NOMO-1 treated with DMSO at 0.1 percent for 48 hours (cell line): ENCODE data around the gene ABHD4.

Source experiments
- DNase-seq: peaks from one replicate; lab custom pipeline; 2025; ENCODE audit not compliant: unreplicated experiment; lab: John Stamatoyannopoulos, UW

The ABHD4 gene

GRCh38 chr14:22657861-22658260, 59.8 kb downstream of the ABHD4 start:
- DNase-seq = no peak

DNA sequence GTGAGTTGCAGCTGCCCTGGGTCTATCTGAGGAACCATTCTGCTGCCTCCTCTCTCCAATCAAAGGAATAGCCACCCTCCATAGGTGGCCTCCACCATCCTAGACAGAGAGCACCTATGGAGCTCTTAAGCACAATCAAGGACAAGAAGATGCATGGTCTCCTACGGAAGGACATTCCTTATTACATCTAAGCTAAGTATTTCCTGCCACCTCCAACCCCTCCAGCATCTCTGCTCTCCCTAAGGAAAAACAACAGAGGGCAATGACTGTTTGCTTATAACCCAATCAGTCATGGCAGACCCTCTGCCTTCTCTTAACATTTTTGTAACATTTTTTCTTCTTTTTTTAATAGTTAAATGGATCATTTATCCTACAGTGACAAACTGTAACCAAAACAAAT, 60.8 kb downstream of the ABHD4 start:
- DNase-seq = no peak

GRCh38 chr14:22660654-22661053, 62.6 kb downstream of the ABHD4 start:
- DNase-seq = no peak
